ENCODE data around the gene PCCA. TPM values are rescaled to one million over a fixed set of nuclear protein-coding genes. Genes with fewer than 3 reads are reported as not detected.

The PCCA gene
- total and polyA plus RNA-seq, 2 donors (not counting 3 experiments of a cell fraction or from before 2014, with no cell fraction given): 5.7 to 20.2 TPM

GRCh38 chr13:100208002-100208401, 119.1 kb downstream of the PCCA start:
- ChIA-PET CTCF (interaction anchor here (2.0 to 2.1 kb wide), 2 partner anchors 9 to 27 kb away, joined by 4 to 7 read pairs; no protein-coding TSS in a partner anchor), POLR2A (no interaction called here)
- no peak for DNase-seq (ENCODE audit: low read depth, low spot score)
- Histone ChIP-seq H3K9me1 (replicated peaks; ENCODE audit: control insufficient read depth, extremely low read depth, insufficient read depth, low read length) (no peaks in the 10 kb centered on the region), H3K36me3 (ENCODE audit: control insufficient read depth in 2 of 2, extremely low read depth in 1 of 2, insufficient read depth in 2 of 2, low read length in 2 of 2) (no peaks in the 10 kb centered on the region), H4K20me1 (replicated peaks; ENCODE audit: control insufficient read depth, extremely low read depth, insufficient read depth, low read length) (no peaks in the 10 kb centered on the region), H3K9me3 (replicated peaks; ENCODE audit: control insufficient read depth, insufficient read depth, low read length) (no peaks in the 10 kb centered on the region), H3K4me1 (ENCODE audit: control insufficient read depth, extremely low read depth, insufficient read depth, low read length) (peaks cover 2% of the 10 kb centered on the region), H3K4me2 (ENCODE audit: insufficient read depth, low read length) (no peak overlapping the region), H3K4me3 (replicated peaks in 1 of 3; ENCODE audit: insufficient read depth in 1 of 3, low read depth in 1 of 3, low read length in 3 of 3) (no peak overlapping the region), H3K9ac (replicated peaks; ENCODE audit: extremely low read depth, insufficient read depth, low read length) (no peak overlapping the region), H3K79me2 (ENCODE audit: control insufficient read depth, insufficient read depth, low read length) (no peaks in the 10 kb centered on the region), H2AFZ (ENCODE audit: low read depth, low read length) (no peak overlapping the region), H3K27ac (ENCODE audit: insufficient read depth, low read depth, low read length) (no peak overlapping the region), H3K27me3 (ENCODE audit: control insufficient read depth in 2 of 2, insufficient read depth in 2 of 2, low read length in 2 of 2) (no peaks in the 10 kb centered on the region)
- FAIRE-seq: no peak
- intact Hi-C loops (cut with micrococcal nuclease) (no loop called here), dilution Hi-C loops (cut with MboI; ENCODE audit: extremely low pct_ligation_motif_present, low sequenced_read_pairs) (no loop called here)
- BruUV-seq (replicated peaks): no TSS peak
- no peak for TF ChIP-seq EZH2 (IDR thresholded peaks at IDR 0.05; ENCODE audit: borderline replicate concordance, low read depth, low read length, severe bottlenecking)
- no peak for TF ChIP-seq FOS (IDR thresholded peaks at IDR 0.05; ENCODE audit: borderline replicate concordance, insufficient read depth, low read length)
- TF ChIP-seq POLR2A (IDR thresholded peaks at IDR 0.05; ENCODE audit: low read depth, low read length): no peak
- TF ChIP-seq, protein P1, sequence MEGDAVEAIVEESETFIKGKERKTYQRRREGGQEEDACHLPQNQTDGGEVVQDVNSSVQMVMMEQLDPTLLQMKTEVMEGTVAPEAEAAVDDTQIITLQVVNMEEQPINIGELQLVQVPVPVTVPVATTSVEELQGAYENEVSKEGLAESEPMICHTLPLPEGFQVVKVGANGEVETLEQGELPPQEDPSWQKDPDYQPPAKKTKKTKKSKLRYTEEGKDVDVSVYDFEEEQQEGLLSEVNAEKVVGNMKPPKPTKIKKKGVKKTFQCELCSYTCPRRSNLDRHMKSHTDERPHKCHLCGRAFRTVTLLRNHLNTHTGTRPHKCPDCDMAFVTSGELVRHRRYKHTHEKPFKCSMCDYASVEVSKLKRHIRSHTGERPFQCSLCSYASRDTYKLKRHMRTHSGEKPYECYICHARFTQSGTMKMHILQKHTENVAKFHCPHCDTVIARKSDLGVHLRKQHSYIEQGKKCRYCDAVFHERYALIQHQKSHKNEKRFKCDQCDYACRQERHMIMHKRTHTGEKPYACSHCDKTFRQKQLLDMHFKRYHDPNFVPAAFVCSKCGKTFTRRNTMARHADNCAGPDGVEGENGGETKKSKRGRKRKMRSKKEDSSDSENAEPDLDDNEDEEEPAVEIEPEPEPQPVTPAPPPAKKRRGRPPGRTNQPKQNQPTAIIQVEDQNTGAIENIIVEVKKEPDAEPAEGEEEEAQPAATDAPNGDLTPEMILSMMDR (IDR thresholded peaks at IDR 0.05; ENCODE audit: extremely low read depth in 1 of 2, insufficient read depth in 1 of 2, low read depth in 1 of 2, low read length in 2 of 2): no peak
- TF ChIP-seq, protein P2, sequence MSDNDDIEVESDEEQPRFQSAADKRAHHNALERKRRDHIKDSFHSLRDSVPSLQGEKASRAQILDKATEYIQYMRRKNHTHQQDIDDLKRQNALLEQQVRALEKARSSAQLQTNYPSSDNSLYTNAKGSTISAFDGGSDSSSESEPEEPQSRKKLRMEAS (IDR thresholded peaks at IDR 0.05; ENCODE audit: insufficient read depth, insufficient read length): no peak
- no peak for TF ChIP-seq MYC (IDR thresholded peaks at IDR 0.05; ENCODE audit: low read depth, low read length)
- TF ChIP-seq JUN (IDR thresholded peaks at IDR 0.05; ENCODE audit: borderline replicate concordance, insufficient read depth, insufficient read length, low read depth): no peak
- no peak for TF ChIP-seq GATA2 (IDR thresholded peaks at IDR 0.05; ENCODE audit: insufficient read depth, insufficient read length, low read depth, low read length)
- TF ChIP-seq POLR2AphosphoS5 (IDR thresholded peaks at IDR 0.05; ENCODE audit: insufficient read depth, low read depth, low read length): no peak
